Measurements from ENCODE around the gene S100PBP.
A peak's percentile ranks its signal among the peaks of the same experiment; 100 is the strongest.

GRCh38 chr1:32892368-32893197 is 75.1 kb downstream of the S100PBP start:
- TF ChIP-seq CTCF (IDR thresholded peaks at IDR 0.05) = peak; percentile 14 to 54 (median 52)
- TF ChIP-seq POLR2A (IDR thresholded peaks at IDR 0.05) = no peak

Measured in testis (tissue), 2 donors.